GM06990 (cell line): ENCODE measurements around the gene CHST5.

Experiments used
- DNase-seq: peaks from one replicate; pipeline ENCODE4 v3.0.0-alpha.2; 2011; ENCODE audit not compliant: insufficient read length; ENCODE audit errors: extremely low read depth
- H3K27me3 ChIP-seq: replicated peaks from 2 replicates; pipeline ENCODE4 v1.6.0; 2011; ENCODE audit warnings: low read length; ENCODE audit not compliant: control insufficient read depth, insufficient read depth
- H3K36me3 ChIP-seq: 2 replicates; pipeline ENCODE4 v1.5.1; 2011; ENCODE audit warnings: low read length; ENCODE audit not compliant: control insufficient read depth, insufficient read depth
- H3K4me3 ChIP-seq: replicated peaks from 2 replicates; pipeline ENCODE4 v1.5.1; 2011; ENCODE audit warnings: low read depth, mild to moderate bottlenecking, control low read depth, low read length
- CTCF ChIP-seq: IDR thresholded peaks from 2 replicates; pipeline ENCODE4 v1.5.1; 2011; ENCODE audit warnings: low read length, control low read depth, mild to moderate bottlenecking, inconsistent platforms; ENCODE audit not compliant: insufficient read depth, poor library complexity, severe bottlenecking

Gene CHST5

DNA sequence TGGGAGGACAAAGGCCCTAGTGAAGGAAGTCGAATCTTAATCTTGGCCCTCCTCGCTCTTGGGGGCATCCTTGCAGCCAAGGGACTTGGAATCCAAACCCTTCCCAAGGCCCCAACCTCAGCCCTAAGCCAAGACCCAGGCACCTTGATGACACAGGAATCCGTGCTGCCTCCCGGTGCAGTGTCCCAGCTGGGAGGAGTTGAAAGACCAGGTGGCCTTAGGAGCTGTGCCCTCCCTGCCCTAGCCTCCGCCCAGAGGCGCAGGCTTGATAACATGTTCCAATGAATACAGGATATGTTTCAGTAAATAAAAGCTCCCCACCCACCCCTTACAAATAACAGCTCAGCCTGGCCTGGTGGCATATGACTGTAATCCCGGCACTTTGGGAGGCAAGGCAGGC, at the start of gene CHST5:
CHST5 (minus strand) TSS at position 208 of the 400 bp plus-strand sequence. CDS start 5,724 bp downstream, outside the sequence.
- no peaks in the 10 kb centered on the region for H3K36me3 ChIP-seq
- no peak within 1 kb of the TSS for H3K4me3 ChIP-seq
- H3K27me3 ChIP-seq, result no peaks in the 10 kb centered on the region
- TF ChIP-seq CTCF, result no peak
- DNase-seq, result no peak

DNA sequence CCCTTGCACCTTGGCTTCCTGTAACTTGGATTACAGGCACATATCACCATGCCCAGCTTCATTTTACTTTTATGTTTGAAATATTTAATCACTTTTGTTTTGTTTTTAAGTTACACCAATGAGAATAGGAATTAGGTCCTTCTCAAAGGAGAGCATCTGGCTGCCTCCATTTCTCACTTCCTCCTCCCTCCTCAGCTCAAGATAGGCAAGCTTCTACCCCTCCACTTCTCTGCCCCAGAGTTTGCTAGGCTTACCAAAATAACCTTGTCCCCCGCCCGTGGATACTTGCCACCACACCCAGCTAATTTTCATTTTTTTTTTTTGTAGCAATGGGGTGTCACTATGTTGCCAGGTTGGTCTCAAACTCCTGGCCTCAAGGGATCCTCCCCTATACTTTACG, 48.2 kb upstream of the CHST5 start:
- no peak overlapping the region for H3K4me3 ChIP-seq
- H3K36me3 ChIP-seq, result no peaks in the 10 kb centered on the region; the same call in 1 of the 2 replicates
- peak; percentile 18 for DNase-seq
- H3K27me3 ChIP-seq, result no peaks in the 10 kb centered on the region
- no peak for TF ChIP-seq CTCF

GRCh38 chr16:75579281-75579834, 43.5 kb upstream of the CHST5 start:
- no peak overlapping the region for H3K4me3 ChIP-seq
- peaks cover 5% of the 10 kb centered on the region for H3K36me3 ChIP-seq
- no peaks in the 10 kb centered on the region for H3K27me3 ChIP-seq
- TF ChIP-seq CTCF, result no peak
- DNase-seq, result no peak

DNA sequence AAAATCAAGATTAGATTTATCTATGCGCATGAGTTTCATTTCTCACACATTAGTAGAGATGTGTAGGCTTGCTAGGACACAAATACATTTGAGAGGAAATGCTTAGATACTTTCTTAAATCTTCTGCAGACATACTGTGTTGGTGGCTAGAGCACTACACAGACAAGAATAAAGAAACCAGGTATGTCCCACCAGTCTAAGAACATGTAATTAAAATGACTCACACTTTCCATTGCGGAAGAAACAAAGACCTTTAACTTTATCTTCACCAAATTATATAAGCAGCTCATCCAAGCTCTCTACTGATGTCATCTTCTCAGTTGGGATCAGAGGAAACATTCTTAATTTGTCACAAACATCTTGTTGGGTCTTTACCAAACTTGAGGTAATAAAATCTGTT, 42.8 kb upstream of the CHST5 start:
- no peak for DNase-seq
- H3K36me3 ChIP-seq, result peaks cover 7% of the 10 kb centered on the region
- TF ChIP-seq CTCF, result no peak
- no peak overlapping the region for H3K4me3 ChIP-seq
- H3K27me3 ChIP-seq, result no peaks in the 10 kb centered on the region

GRCh38 chr16:75578212-75578611, 42.3 kb upstream of the CHST5 start:
- no peak for DNase-seq
- no peak for TF ChIP-seq CTCF
- H3K27me3 ChIP-seq, result no peaks in the 10 kb centered on the region
- H3K4me3 ChIP-seq, result no peak overlapping the region
- peaks cover 7% of the 10 kb centered on the region for H3K36me3 ChIP-seq

GRCh38 chr16:75576384-75576811, 40.5 kb upstream of the CHST5 start:
- no peak overlapping the region for H3K4me3 ChIP-seq
- TF ChIP-seq CTCF, result no peak
- H3K27me3 ChIP-seq, result no peaks in the 10 kb centered on the region
- H3K36me3 ChIP-seq, result peaks cover 14% of the 10 kb centered on the region
- no peak for DNase-seq
